Esophagus squamous epithelium (tissue), 5 donors: ENCODE results near the gene FAM118A. TPM values are rescaled to one million over a fixed set of nuclear protein-coding genes. Genes with fewer than 3 reads are reported as not detected.

Experiments used
- DNase-seq: peaks from one replicate; lab custom pipeline; 2025; lab: John Stamatoyannopoulos, UW
- H3K27ac ChIP-seq, 4 donors: fragments of 200-600 bp; sonication (generic); one replicate each; pipeline ENCODE4 v1.5.1; 2016 to 2019; ENCODE audit warnings: mild to moderate bottlenecking in 1 of 4
- H3K27me3 ChIP-seq, 4 donors: fragments of 200-600 bp; sonication (generic); 1 replicate in 3 of 4; 2 replicates in 1 of 4; pipeline versions ENCODE4 v1.5.1 to v1.6.0; 2017 to 2021; ENCODE audit warnings: antibody characterized with exemption in 1 of 4
- H3K36me3 ChIP-seq, 3 donors: fragments of 200-600 bp; sonication (generic); one replicate each; pipeline ENCODE4 v1.5.1; 2016 to 2019
- H3K4me1 ChIP-seq, 3 donors: fragments of 200-600 bp; sonication (generic); one replicate each; pipeline ENCODE4 v1.5.1; 2017 to 2019
- H3K4me3 ChIP-seq, 4 donors: fragments of 200-600 bp; sonication (generic); 1 replicate in 3 of 4; 2 replicates in 1 of 4; pipeline ENCODE4 v1.5.1; 2016 to 2019; ENCODE audit warnings: mild to moderate bottlenecking in 2 of 4, moderate library complexity in 1 of 4
- H3K9me3 ChIP-seq, 3 donors: fragments of 200-600 bp; sonication (generic); one replicate each; pipeline ENCODE4 v1.5.1; 2016 to 2019
- CTCF ChIP-seq, 6 experiments: fragments of 450-650 bp in 4 of 6; fragments of 200-600 bp in 2 of 6; sonication (generic) in 2 of 6; IDR thresholded peaks; one replicate each; pipeline ENCODE4 v1.5.1; 2016 to 2019; ENCODE audit warnings: antibody characterized with exemption in 6 of 6, mild to moderate bottlenecking in 4 of 6, moderate library complexity in 4 of 6
- POLR2A ChIP-seq, 4 donors: fragments of 450-650 bp; IDR thresholded peaks; one replicate each; pipeline ENCODE4 v1.6.1; 2017; ENCODE audit warnings: antibody characterized with exemption in 4 of 4, mild to moderate bottlenecking in 4 of 4, moderate library complexity in 3 of 4
- WGBS, 2 donors: methylation state at CpG; one replicate each; pipeline ENCODE4 v1.1.5; 2018; 5-methylcytosine and 5-hydroxymethylcytosine counted together
- intact Hi-C: fragments of 100-400 bp; cut with DNase I; formaldehyde crosslinking; loops from one replicate; pipeline ENCODE4 v1.15.0; 2022
- total RNA-seq, 4 donors: library from RNA; depleted of rRNA; stranded (reverse); fragments of >200 nt; gene quantifications; one replicate each; pipeline ENCODE4 v1.1.0, GENCODE V29; 2016
- donor health status: DM: yes; HTN: yes; CAD: no.

The FAM118A gene
- total RNA-seq, 4 donors from 2014 or later: 12.5 to 95.4 (median 18.8) TPM

- Histone ChIP-seq H3K36me3 (no peaks in the 10 kb centered on the region), H3K4me3 (no peak overlapping the region), H3K9me3 (no peaks in the 10 kb centered on the region), H3K4me1 (peaks cover 0 to 10% (median 5%) of the 10 kb centered on the region in 3 donors), H3K27ac (no peak overlapping the region), H3K27me3 (no peaks in the 10 kb centered on the region)
- TF ChIP-seq POLR2A (IDR thresholded peaks at IDR 0.05) (no peak), CTCF (IDR thresholded peaks at IDR 0.05) (no peak)
- intact Hi-C loops: no loop called here
- DNase-seq: no peak
- 75 to 90% methylated on average over 2 of the region's 2 CpGs for WGBS, 2 donors
Observed at GRCh38 chr22:45381348-45381747, 71.6 kb downstream of the FAM118A start.

- H3K4me1 ChIP-seq: peaks cover 0 to 5% (median 0%) of the 10 kb centered on the region in 3 donors
- no peaks in the 10 kb centered on the region for H3K9me3 ChIP-seq
- no peaks in the 10 kb centered on the region for H3K27me3 ChIP-seq
- no peak for DNase-seq
- no peak overlapping the region for H3K4me3 ChIP-seq
- TF ChIP-seq CTCF (IDR thresholded peaks at IDR 0.05) (no peak), POLR2A (IDR thresholded peaks at IDR 0.05) (no peak)
- no peak overlapping the region for H3K27ac ChIP-seq
- WGBS, 2 donors: 74 to 86% methylated on average over 3 of the region's 3 CpGs
- intact Hi-C loops: no loop called here
- H3K36me3 ChIP-seq: no peaks in the 10 kb centered on the region
Observed at GRCh38 chr22:45389546-45389945, 79.8 kb downstream of the FAM118A start.

Other genes starting within 250 kb of the FAM118A start
- gene NUP50, start 146.0 kb upstream of the FAM118A start, total RNA-seq: 10 to 100 TPM; 53.7 to 96.4 (median 59.9) TPM
- gene KIAA0930, start 69.0 kb upstream of the FAM118A start, total RNA-seq: 10 to 100 TPM; 33.1 to 40.2 (median 38.1) TPM
- gene UPK3A, start 25.0 kb upstream of the FAM118A start, total RNA-seq: not detected
- not detected for gene SMC1B, start 103.7 kb downstream of the FAM118A start, total RNA-seq
- under 1 TPM in 3 of 4 donors, not detected in 1; 0.19 to 0.76 (median 0.75) TPM for gene RIBC2, start 103.8 kb downstream of the FAM118A start, total RNA-seq
- gene FBLN1, start 192.9 kb downstream of the FAM118A start, total RNA-seq: 100 to 1,000 TPM in 2 of 4 donors, 10 to 100 TPM in 2; 33.7 to 546 (median 86.3) TPM